22Rv1 (cell line): ENCODE results near the gene OR10J1.

Source experiments
- ZFX ChIP-seq: fragments of 450-650 bp; IDR thresholded peaks from 2 replicates; pipeline ENCODE4 v1.6.1; 2017; ENCODE audit warnings: antibody characterized with exemption, borderline replicate concordance
- TF ChIP-seq, protein P1 (sequence below): fragments of 450-650 bp; IDR thresholded peaks from 2 replicates; pipeline ENCODE4 v1.5.1; 2017; ENCODE audit warnings: mild to moderate bottlenecking

DNA sequence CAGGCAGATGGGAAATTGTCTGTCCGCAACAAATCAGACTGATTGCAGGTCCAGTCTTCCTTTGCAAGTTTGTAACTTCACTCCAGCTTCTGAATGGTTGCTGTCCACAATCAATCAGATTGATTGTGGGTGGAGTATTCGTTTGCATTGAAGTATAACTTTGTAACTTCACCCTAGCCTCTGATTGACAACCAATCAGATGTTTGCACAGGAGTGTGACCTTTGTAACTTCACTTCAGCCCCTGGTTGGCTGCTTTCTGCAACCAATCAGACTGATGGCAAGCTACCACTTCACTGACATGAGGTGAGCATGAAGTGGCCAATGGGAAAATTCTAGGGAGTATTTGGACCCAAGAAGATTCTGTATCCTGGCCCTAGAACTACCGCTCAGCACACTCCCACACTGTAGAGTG, 25.7 kb downstream of the OR10J1 start:
- TF ChIP-seq, protein P1, sequence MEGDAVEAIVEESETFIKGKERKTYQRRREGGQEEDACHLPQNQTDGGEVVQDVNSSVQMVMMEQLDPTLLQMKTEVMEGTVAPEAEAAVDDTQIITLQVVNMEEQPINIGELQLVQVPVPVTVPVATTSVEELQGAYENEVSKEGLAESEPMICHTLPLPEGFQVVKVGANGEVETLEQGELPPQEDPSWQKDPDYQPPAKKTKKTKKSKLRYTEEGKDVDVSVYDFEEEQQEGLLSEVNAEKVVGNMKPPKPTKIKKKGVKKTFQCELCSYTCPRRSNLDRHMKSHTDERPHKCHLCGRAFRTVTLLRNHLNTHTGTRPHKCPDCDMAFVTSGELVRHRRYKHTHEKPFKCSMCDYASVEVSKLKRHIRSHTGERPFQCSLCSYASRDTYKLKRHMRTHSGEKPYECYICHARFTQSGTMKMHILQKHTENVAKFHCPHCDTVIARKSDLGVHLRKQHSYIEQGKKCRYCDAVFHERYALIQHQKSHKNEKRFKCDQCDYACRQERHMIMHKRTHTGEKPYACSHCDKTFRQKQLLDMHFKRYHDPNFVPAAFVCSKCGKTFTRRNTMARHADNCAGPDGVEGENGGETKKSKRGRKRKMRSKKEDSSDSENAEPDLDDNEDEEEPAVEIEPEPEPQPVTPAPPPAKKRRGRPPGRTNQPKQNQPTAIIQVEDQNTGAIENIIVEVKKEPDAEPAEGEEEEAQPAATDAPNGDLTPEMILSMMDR: no peak
- no peak for TF ChIP-seq ZFX
